ENCODE results near the gene BRD2.

BRD2 gene

DNA sequence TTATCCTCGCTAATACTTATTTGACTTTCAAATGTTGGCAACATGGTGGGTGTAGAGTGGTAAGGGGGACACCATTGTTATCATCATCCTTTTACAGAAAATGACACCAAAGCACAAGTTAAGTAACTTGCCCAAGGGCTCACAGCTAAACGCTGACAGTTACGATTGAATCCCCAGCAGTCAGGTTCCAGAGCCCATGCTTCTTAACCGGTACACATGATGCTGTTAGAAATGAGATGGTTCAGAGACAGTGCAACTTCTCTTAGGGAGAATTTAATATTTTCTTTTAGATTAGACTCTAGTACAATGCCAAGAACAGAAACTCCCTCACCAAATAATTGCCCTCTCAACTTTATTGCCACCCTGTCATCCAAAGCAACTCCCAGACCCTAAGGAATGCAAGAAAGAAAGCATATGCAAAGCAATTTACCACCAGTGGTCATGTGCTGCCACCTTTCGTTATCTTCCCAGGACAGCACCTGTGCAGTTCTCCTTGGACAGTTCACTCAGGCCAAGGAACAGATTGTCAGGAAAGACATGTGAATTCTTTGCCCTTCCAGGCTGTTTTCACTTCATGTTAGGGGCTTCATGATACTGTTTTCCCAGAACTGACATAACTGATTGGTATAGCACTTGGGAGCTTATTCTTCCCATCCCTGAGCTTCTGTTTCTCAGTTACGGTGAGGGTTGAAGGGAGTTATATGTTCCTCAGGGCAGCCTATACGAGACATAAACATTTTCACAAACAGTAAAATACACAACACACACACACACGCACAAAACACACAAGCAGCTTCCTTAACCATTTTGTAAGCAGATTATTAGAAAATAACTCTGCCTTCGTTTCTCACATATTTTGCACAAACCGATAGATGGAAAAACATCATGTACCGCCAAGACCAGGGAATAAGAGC lies 20.6 kb upstream of the BRD2 start:
- DNase-seq (ENCODE audit: low read depth), result no peak
- H3K4me3 ChIP-seq (ENCODE audit: low read depth, low read length), result no peak overlapping the region

DNA sequence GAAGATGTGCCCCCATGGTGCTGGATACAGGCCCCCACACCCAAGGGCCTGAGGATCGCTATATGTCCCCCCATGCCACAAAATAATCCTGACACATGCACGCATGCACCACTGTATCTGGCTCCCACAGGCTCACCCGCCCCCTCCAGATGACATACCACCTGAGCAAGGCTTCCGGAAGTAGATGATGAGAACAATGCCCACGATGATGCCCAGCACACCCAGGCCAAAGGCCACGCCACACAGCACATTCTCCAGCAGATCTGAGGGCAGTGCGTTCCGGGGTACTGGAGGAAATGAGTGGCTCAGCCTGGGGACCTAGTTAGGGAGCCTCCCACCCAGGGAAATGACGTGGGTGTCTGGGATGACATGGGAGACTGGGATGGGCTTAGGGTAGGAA lies 19.3 kb upstream of the BRD2 start:
- DNase-seq (ENCODE audit: low read depth), result no peak
- no peak overlapping the region for H3K4me3 ChIP-seq (ENCODE audit: low read depth, low read length)

DNA sequence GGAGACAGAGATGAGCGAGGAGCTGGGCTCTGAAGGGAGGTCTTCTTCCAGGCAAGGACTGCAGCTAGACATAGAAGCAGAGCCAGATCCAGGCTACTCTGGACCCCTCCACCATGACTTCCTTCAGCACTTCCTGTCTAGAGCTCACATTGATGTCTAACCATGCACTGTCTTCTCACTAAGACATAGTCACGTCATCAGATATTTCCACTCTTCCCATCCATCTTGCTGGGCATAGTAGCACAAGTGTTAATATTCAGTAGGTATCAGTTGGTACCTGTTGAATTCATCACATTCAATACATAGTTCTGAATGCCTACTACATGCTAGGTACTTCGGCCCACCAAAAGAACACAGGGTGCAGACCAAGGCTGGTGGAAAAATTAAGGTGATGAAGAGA lies 18.4 kb upstream of the BRD2 start:
- H3K4me3 ChIP-seq (ENCODE audit: low read depth, low read length), result no peak overlapping the region

DNA sequence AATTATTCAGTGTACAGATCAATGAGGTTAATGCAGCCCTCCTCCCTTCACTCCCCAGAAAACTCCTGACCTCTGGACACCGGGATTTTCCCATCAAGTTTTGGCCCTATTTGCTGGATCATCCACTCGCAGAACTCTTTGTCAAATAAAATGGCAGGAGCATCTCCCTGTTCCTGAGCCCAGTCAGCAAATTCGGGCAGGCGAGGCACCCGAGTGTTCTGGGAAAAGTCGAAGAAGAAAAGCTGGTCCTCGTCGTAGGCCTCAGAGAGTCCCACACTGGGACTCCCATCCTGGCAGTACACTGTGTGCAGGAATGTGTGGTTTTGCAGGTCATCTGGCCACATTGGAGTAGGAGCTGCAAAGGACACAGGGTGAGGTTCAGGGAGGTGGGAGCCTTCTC lies 17.9 kb upstream of the BRD2 start:
- H3K4me3 ChIP-seq (ENCODE audit: low read depth, low read length), result no peak overlapping the region
- no peak for DNase-seq (ENCODE audit: low read depth)

More for the DNA sequence above, 18.4 kb upstream of the BRD2 start:
- no peak for DNase-seq (ENCODE audit: low read depth)

DNA sequence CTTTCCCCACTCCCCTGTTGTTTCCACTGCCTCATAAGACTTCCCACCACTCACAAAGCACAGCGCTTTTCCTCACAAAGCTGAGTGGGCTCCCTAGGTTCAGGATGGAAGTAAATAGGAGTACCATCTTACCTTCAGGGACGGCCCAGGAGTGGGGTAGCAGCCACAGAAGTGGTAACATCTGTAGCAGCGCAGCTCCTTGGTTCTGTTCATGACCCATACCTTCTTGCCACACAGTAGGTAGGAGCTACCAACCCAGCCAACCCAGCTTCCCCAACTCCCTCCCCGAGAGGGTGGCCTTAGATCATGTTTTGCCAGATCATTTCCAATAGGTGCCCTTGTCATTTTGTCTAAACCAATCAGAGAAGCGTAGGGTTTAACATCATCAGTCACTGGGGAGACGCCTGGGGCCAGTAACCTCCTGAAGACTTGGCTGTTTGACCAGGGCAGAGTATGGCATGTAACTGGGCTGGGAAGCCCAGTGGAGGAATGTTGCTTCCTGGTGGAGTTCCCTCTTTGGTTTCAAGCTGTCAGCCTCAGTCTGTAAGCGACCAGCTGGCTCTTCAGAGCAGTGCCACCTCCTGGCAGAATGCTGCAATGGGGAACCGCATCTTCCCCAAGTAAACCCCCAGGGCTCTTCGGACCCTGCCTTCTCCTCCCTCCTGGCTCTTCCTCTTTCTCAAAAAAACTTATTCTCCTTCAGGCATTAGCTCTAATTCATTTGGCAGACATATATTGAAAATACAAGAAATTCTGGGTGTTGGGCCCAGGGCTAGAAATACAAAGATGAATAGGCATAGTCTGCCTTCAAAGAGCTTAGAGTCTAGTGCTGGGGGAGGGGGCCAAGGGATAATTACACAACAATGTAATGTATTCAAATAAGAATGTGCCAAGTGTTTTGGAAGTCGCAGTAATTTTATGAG lies 15.3 kb upstream of the BRD2 start, which contains the start of gene HLA-DMA:
Gene HLA-DMA (minus strand): TSS at position 281 of the 923 bp plus-strand sequence. CDS start 61 bp downstream, at position 220.
- peak; percentile 78 for DNase-seq (ENCODE audit: low read depth)
- H3K4me3 ChIP-seq (ENCODE audit: low read depth, low read length), result no peak within 1 kb of the TSS

DNA sequence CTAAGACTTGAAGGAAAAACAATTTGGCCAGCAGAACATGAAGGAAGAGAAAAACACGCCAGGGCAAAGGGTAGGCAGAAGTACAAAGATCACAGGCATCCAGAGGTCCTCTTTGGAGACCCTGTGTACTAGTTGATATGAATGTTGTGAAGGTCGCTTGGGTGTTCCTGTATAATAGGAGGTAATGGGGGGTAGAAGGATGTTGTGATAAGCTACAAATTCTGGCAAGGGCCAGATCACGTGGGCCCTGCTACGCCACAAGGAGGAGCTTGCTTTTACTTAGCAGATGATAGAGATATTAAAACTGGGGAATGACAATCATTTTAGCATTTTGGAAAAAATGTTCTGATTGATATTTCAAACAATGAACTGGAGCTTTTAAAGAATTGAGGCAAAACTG lies 14.6 kb upstream of the BRD2 start:
- DNase-seq (ENCODE audit: low read depth), result no peak
- no peak overlapping the region for H3K4me3 ChIP-seq (ENCODE audit: low read depth, low read length)

DNA sequence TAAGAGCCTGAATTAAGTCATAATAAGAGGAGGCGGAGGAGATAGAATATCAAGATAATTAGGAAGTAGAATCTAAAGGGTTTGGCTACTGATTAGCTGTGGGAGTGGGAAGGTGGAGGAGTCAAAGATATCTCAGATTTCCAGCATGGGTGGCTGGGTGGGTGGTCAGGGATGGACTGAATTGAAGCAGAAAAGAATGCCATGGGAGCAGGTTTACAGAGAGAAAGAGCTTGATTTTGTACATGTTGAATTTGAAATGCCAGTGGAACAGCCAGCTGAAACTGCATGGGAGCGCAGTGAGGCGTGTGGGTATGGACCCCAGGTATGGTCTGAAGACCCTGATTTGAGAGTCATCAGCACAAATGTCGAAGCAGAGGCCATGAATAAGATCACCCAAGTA lies 14.1 kb upstream of the BRD2 start:
- no peak for DNase-seq (ENCODE audit: low read depth)
- no peak overlapping the region for H3K4me3 ChIP-seq (ENCODE audit: low read depth, low read length)

DNA sequence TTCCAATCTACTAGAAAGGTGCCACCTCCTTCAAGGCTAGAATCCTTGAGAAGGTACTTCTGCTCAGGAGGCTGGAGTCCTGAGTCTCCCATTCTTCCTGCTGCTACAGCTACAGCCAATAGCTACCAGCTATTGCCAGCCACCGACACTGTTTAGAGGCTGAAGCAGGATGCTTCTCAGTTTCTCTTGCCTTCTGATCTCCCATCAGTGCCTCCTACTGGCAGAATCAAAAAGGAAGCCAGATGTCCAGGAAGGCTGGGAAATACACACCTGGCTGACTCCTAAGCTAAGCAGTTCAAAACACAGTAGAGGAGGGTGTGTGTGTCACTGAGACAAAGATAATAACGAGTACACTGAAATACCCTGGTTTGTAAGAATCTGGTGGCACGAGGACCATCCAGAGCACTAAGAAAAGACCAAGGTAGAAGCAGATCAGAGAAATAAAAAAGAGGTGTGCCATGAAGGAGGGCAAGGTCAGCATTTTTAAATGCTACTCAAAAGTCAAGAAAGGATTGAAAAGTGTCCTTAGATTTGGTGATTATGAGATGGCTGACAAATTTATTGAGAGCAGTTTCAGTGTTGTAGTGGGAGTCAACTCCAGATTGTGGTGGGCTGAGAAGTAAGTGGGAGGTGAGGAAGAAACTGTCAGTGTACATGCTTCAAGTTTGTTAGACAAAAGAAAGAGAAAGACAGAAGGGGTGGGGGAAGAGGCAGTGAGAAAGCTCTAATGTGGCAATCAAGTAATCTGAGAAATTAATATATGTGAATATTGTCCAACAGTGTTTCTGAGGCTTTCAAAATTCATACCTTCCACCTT lies 13.2 kb upstream of the BRD2 start:
- no peak for DNase-seq (ENCODE audit: low read depth)
- no peak overlapping the region for H3K4me3 ChIP-seq (ENCODE audit: low read depth, low read length)

DNA sequence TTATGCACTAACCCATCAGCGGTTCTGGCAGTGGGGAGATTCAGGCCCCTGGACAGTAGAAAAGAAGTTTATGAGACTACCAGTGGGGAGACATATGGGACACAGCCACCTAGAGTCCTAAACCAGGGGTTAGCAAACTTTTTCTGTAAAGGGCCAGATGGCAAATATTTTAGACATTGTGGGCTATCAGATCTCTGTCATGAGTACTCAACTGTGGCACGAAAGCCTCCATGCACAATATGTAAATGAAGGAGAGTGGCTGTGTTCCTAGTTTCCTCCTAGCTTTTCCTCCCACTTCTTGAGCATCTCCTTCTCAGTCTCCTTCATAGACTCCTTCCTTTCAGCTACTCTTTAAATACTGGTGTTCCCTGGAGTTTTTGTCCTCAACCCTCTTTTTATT lies 12.2 kb upstream of the BRD2 start:
- no peak overlapping the region for H3K4me3 ChIP-seq (ENCODE audit: low read depth, low read length)
- DNase-seq (ENCODE audit: low read depth), result no peak

DNA sequence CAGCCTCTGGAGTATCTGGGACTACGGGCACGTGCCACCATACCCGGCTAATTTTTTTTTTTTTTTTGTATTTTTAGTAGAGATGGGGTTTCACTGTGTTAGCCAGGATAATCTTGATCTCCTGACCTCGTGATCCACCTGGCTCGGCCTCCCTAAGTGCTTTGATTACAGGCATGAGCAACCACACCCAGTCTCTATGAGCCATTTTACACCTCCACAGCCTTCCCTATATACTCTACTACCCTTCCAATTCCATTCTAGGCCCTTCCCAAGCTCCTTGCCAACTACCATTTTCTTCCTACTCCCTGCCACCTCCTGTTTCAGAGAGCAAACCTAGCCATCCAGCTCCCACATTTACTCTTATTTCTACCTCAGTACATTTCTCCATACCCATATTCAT lies 7.8 kb upstream of the BRD2 start:
- DNase-seq (ENCODE audit: low read depth), result no peak
- no peak overlapping the region for H3K4me3 ChIP-seq (ENCODE audit: low read depth, low read length)

DNA sequence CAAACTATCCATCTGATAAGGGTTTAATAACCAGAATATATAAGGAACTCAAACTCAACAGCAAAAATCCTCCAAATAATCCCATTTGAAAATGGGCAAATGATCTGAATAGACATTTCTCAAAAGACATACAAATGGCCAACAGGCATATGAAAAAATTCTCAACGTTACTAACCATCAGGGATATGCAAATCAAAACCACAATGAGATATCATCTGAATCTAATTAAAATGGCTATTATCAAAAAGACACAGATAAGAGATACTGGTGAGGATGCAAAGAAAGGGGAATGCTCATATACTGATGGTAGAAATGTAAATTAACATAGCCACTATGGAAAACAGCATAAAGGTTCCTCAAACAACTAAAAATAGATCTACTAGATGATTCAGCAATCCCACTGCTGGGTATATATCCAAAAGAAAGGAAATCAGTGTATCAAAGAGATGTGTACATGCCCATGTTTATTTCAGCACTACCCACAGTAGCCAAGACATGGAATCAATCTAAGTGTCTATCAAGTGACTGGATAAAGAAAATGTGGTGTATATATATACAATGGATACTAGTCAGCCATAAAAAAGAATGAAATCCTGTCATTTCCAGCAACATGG lies 6.1 kb upstream of the BRD2 start:
- H3K4me3 ChIP-seq (ENCODE audit: low read depth, low read length), result no peak overlapping the region
- no peak for DNase-seq (ENCODE audit: low read depth)

DNA sequence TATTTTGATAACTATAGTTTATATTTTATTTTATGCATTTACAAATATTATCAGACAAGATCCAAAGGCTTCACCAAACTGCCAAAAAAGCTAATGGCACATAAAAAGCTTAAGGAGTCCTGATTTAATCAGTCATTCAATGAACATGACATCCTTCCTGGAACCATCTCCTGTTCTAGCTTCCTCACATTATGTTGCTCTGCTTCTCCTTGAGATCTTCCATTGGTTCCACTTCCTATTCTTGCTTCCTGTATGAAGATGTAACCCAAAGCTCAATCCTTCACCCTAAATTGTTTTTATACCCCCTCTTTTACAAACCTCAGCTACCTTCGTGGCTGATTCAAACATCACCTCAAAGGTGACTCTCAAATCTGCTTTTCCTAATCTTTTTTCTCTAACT lies 4.5 kb upstream of the BRD2 start:
- no peak overlapping the region for H3K4me3 ChIP-seq (ENCODE audit: low read depth, low read length)

DNA sequence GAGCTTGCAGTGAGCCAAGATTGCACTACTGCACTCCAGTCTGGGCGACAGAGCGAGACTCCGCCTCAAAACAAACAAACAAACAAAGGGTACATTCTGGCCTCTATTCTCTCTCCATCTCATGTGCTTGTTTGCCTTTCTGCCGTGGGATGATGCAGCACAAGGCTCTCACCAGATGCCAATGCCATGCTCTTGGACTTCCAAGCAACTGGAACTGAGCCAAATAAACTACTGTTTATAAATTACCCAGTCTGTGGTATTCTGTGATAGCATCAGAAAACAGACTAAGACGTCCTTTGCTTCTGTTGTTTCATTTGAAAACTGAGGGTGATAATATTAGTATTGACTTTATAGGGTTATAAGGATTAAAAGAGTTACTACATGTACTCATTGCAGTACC lies 3.6 kb upstream of the BRD2 start:
- H3K4me3 ChIP-seq (ENCODE audit: low read depth, low read length), result no peak overlapping the region
- DNase-seq (ENCODE audit: low read depth), result no peak

More for the DNA sequence above, 4.5 kb upstream of the BRD2 start:
- DNase-seq (ENCODE audit: low read depth), result no peak

DNA sequence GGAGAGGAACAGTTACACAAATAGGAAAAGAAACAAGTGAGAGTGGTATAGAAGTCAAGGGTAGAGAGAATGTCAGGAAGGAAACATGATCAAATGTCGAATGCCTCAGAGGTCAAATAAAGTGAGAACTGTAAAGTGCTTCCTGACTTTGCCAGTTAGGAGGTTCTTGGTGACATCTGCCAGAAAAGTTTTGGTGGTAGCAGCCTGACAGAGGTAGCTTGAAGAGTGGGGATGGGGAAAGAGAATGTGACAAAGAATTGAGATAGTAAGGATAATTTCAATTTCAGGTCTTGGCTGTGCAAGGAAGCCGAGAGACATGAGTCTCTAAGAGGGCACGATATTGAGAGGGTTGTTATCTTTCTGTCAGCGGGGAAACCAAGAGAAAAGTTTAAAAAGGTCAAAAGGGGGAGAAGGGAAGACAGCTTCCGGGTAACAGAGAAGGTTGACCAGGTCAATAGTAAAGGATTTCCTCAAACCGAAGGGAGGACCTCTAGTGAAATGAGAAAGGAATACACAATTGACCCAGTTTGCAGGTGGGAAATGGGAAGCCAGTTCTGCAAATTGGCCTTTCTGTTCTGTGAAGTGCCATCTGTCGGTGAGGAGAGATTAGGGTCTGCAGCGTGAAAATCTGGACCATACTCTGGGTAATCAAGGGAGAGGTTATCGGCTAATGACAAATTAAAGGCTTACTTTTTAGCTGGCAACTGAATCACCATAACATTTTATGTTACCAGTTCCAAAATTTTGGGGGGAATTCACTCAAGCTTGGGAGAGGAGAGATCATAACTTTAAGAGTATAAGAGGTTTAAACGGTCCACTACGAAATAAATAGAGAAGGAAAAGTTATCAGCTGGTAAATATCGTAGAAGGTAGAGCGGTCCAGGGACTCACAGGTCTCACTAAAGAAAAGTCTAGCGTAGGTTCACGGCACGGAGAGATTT lies 973 bp upstream of the BRD2 start:
- peak overlapping the region; percentile 84 for H3K4me3 ChIP-seq (ENCODE audit: low read depth, low read length)
- DNase-seq (ENCODE audit: low read depth), result no peak

DNA sequence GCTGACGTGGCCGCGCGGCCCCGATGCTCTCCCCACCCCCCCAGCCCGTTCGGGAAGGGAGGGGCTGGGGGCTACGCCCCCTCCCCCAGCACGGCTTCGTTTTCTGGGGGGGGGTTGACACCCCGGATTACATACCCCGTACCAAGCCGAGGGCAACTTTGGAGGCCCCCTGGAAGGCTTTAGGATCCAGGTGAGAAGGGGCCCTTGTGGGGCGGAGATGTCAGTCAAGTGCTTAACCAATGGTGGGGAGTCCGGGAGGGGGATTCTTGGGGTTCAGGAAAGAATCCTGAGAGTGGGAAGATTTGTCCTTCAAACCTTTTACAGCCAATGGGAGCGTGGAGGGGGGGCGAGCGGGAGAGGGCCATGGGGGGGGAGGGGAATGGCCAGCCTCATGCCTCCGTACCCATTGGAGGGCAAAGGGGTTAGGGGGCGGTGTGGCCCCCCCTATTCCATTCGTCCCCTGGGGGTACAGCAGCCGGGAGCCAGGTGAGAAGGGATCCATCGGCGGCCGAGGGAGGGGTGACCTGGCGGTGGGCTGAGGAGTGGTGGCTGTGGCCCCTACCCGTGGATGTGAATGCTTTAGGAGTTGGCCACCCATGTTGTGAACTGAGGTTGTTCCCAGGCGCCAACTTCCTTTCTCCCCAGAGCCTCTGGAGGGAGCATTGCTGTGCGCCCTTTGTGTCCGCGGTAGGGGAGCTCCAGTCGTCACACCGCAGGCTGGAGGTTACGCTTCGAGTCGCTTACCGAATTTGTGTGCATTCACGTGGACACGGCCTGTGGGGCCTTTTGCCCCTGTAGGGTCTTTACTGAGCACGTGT lies 682 bp downstream of the BRD2 start:
- DNase-seq (ENCODE audit: low read depth), result peak; percentile 57
- peak overlapping the region; percentile 84 for H3K4me3 ChIP-seq (ENCODE audit: low read depth, low read length)

DNA sequence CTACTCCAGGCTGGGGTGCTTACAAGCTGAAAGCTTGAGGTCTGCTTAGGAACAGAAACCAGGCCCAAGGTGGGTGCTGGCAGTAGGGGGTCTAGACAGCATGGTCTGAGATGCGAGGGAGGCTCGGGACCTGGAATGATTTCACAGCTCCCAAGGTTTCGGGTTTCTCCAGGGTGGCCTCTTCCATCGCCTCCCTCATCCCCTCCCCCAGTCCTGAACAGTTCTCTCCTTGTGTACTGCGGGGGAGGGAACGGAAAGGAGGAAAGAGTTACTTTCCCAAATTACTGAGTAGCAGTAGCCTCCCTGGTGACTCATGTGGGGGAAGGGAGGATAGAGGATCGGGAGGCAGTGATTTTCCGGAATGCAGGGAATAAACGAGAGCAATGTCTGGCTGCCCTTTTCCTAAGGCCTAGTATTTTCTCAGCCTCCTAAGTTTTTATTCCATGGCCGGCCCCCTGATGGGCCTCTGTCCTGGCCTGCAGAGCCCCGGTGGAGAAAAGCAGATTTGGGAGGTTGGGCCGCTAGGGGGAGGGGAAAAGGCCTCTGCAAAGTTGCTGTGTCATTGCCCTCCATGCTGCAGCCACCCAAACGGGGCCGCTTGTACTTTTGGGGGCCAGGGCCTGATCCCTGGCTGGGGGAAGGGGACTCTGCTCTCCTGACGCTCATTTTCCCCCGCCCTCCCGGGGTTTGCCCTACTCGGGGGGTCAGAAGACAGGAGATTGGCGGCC lies 1.5 kb downstream of the BRD2 start:
- H3K4me3 ChIP-seq (ENCODE audit: low read depth, low read length), result peak overlapping the region; percentile 84
- peak; percentile 95 for DNase-seq (ENCODE audit: low read depth)
